Activated CD4-positive, alpha-beta T cell treated with anti-CD3 and anti-CD28 coated beads, Interleukin-10, Interleukin-2, amounts not matched to agents 100 ng/mL and 50 ng/mL, durations not matched to agents 16 hours and 8 hours (primary cell): ENCODE results near the gene TBC1D1.

Source experiments
- DNase-seq: peaks from one replicate; pipeline ENCODE4 v3.0.0-alpha.2; 2020

The TBC1D1 gene

DNA sequence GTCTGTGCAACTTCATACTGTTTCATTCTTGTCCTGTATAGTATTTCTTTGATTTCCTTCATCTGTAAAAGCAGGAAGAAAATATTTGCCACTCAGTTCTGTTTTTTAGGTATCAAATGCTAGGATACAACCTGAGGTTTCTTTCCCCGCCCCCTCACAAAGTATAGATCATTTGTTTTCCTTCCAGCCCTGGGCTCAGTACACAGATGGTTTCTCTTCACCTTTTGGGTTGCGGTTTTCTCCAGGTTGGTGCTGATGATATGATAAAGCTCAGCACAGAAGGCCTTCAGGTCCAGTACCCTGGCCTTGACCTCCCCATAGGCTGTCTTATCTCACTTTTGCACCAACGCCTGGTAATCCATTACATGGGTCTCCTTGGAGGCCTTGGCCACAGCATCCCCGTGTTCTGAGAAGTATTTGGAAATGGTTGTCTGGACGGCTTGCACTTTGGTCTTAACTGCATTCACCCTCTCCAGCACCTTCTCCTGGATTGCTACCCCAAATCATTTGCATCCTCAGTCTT lies 104.5 kb downstream of the TBC1D1 start:
- DNase-seq, result no peak

DNA sequence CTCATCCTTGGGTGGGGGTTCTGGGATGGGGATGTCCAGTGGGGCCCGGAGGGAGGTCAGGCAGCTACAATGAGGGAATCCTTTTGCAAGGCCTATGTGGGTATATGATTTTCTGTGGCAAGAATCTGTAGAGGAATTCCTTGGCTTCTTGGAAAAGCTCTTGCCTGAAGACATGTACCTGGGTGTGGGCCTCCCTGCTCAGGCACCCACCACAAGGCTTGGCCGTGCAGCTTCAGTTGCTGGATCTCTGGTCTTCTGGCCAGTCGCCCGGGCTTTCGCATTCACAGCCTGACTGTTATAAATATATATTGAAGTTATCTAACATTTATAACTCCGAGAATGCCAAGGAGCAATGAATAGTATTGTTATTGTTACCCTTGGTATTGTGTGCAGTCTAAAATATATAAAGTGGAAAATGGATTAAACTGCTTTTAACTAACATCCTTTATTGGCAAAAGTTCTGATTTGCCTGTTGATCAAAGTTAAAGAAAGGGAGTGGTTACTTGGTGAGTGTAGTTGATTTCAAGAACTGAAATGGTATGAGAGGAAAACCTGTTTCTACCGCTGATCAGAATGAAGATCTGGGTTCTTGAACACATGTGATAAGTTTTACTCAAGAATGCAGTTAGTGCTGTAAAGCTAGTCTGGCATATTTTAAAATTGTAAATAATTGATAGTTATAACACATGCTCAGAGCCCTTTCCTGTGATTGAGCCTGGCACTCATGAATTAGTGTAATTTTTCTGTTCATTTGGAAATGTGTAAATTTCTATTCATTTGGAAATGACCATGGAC lies 105.3 kb downstream of the TBC1D1 start:
- DNase-seq, result no peak

DNA sequence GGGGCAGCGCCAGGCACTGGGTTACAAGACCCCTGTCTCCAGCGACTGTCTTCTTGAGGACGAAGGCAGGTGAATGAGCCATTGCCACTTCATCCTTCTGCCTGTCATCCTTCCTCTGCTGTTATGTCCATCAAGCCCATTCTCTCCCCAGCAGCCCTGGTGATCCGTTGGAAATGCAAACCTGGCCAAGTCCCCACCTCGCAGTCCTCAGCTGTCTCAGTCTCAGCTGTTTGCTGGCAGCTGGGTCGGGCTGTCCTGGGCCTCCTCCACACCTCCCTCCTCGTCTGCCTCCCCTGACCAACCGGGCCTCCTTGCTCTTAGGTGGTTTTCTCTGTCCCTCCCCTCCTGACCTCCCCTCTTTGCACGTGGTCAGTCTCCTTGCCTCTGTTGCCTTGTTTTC lies 107.3 kb downstream of the TBC1D1 start:
- DNase-seq, result no peak

DNA sequence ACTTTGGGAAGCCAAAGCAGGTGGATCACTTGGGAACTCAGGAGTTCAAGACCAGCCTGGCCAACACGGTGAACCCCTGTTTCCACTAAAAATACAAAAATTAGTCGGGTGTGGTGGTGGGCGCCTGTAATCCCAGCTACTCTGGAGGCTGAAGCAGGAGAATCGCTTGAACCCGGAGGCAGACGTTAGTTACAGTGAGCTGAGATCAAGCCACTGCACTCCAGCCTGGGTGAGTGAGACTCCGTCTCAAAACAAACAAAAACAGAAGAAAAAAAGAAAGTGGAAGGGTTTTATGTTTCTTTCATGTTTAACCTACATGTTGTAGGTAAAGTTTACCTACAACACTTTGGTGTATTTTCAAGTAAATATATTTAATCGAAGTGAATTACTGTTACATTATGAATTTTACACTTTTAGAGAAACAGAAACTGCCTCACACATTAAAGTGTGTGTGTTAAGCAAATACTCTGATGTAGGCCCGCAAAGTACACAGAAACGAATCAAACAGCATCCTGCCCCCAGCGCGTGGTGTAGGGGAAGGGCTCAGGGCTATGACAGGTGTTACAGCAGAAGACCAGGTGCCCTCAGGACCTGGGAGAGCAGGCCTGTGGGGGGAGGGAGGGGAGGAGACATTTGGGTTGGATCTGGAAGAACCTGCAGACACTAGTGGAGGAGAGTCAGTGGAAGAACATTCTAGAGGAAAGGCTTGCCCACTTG lies 108.3 kb downstream of the TBC1D1 start:
- no peak for DNase-seq

DNA sequence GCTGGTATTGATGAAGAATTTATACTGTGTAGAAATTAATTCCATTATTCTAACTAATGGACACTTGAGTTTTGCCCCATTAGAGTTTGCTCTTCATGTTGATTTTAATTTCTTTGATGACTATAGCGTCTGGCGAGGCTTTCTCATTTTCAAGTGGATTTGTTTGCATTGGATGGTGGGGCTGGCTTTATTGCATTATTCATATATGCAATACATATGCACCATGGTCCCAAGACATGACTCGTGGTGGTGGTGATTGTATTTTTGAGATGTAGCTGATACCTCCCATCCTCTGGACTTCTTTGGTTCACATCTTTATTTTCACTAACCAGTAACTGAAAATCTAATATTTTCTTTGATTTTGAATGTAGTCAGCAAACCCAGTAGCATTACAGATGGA lies 109.1 kb downstream of the TBC1D1 start:
- DNase-seq, result no peak

DNA sequence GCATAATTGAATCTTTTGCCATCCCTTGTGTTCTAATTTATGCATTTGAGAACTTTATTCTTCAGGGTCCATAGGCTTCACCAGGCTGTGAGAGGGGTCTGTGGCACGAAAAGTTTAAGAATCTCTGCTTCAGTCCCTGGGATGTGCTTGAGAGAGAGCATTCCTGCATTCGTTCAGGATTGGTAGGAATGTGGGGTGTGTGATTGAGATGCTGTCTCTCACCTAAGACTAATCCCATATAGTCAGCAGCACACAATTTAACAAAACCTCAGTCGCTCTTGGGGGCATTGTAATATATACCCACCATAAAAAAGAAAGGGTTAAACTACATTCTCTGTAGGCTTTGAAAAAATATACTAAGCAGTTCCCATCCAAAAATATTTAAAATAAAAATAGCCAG lies 111.0 kb downstream of the TBC1D1 start:
- DNase-seq, result no peak

DNA sequence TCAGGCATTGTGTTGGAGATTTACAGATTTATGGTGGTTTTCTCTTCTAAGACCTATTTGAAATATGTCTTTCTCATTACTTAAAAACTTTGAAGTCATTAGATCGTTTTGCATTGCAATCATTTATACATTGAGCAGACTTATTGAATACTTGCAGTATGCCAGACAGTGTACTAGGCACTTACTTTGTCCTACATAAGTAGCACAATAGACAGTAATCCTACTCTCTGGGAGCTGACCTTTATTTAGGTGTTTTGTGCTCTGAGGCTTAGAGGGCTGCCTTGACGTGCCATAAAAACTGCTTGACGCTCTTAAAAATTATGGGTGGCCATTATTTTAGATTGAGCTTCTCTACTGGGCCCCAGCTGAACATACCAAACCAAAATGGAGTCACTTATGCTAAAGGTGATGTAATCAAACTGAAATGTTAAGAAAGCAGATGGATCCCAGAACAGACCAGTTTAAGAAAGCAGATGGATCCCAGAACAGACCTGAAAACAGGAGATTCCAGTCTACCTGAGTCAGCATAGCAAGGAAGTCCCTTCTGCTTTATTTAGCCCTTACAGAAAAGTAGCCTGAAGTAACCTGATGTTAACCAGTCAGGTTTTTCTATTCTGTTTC lies 111.7 kb downstream of the TBC1D1 start:
- DNase-seq, result no peak

DNA sequence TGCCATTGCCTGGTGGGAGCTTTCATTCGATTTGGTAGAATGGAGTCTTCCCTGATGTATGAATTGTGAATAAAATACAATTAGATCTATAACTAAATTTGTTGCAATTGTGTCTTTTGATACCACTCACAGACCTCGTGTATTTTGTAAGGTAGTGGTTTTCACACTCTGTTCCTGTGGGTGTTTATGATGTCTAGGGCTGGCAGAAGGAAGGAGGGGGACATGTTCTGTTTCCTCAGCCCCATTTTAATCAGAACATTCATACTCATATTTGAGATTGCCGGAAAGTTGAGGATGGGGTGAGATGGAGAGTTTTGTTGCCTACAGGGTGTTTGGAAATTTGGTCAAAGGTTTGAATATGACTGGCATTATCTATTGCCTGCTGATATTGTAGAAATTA lies 112.2 kb downstream of the TBC1D1 start:
- DNase-seq, result no peak

DNA sequence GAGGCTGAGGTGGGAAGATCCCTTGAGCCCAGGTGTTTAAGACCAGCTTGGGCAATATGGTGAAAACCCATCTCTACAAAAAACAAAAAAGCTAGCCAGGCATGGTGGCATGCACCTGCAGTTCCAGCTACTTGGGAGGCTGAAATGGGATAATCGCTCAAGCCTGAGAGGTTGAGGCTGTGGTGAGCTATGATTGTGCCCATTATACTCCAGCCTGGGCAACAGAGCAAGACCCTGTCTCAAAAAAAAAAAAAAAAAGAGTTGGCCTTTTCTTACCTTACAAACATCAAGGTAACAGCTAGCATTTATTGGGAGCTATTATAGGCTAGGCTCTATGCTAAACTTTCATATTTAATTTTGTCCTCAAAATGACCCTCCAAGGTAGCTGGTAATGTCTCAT lies 112.7 kb downstream of the TBC1D1 start:
- no peak for DNase-seq

DNA sequence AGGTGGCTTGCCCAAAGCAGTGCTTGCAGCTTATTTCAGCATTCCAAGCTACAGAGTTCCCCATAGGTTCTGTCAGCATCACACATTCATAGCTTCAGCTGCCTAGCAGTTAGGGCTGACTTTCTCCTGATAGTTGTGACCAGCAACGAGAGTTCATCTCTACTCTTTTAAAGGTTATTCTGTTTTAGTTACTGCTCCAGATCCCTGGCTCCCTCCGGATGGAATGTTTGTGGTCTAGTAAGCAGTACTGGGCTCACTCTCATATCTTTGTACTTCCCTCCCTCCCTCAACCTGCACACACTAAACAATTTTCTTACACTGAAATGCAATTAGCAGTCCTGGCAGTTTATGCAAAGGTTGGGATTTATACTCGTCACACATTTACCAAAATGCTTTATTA lies 113.2 kb downstream of the TBC1D1 start:
- DNase-seq, result no peak

DNA sequence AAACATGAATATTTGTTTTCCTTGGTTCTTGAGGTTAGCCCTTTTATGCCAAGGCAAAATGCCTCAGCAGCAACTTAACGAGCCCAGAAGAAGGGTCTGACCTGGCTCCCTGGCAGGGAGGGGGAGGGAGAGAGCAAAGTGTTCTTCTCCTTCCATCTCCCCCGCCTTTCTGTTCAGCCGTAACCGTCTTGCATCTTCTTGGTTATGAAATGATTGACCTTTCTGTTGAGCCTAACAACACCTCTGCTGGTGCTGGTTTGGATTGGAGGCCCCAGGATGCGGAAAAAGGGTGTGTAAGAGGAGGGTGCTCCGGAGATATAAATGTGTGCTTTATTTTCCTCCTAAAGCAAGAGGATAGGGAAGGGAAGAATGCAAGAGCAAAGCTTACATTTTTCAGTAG lies 114.0 kb downstream of the TBC1D1 start:
- DNase-seq, result no peak

DNA sequence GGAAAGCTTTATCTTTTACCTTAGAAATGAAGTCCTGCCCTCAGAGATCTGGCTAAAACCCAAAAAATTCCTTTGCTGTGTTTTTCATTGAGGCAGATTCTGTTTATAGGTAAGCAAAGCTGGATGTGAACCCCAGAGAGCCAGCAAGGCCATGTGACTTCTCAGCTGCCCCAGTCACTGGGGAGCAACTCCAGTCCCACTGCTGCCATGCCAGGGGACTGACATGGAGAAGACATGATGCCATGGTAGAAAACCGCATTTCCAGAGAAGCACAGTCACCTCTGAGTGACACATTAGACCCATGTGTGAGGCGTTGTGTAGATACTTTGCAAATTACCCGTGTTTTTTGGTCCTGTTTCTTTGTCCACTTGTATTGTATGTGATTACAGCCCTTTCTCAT lies 114.8 kb downstream of the TBC1D1 start:
- DNase-seq, result no peak

DNA sequence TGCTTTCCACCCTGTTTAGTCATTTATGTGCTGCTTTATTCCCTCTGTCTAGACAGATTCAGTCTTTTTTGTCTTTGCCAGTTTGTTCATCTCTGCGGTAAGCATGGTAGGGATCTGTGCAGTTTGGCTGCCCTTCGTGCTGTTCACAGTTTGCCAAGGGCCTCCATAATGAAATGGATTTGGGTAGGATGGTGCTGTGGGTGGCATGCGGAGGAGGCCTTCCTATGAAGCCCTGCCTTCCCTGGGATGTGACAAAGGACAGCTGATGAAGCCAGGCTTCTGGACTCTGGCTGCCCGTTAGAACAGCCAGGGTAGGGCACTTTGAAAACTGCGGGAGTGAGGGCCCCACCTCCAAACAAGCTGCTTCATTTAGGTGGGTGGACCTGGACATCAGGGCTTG lies 116.8 kb downstream of the TBC1D1 start:
- no peak for DNase-seq

DNA sequence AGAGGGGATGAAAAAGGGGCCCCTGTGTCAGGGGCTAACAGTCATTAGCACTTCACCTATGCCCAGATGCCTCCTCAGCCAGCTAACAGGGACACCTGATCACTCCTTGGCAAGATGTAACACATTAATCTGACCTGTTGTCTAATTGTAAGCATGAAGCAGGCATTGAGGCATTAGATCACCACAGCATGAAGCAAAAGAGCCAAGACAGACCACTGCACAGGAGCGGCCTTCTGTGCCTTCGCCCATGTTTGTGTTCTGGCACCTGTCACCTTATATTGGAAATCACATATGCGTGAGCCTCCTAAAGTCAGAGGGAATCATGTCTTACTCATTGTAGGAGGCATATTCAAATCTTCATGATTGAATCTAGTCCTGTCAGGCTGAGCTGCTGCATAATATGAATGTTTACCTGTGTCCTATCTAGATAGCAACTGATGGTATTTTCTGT lies 117.7 kb downstream of the TBC1D1 start:
- DNase-seq, result no peak

DNA sequence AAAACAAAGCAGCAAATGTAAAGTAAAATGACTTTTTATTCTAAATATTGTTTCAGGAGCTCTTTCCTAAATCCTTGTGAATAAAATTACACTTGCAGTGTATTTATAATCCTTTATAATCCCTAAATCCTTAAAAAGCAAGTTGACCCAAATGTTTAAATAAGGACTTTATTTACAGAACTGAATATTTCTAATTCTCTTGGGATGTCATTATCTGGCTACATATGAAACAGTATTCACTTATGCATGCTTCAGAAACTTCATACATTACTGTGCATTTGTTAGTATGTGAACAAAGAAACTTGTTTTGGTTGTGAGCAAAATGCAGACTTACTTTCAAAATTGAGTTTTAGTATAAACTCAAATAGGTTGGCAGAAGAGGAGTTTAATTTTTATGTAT lies 118.5 kb downstream of the TBC1D1 start:
- DNase-seq, result no peak

DNA sequence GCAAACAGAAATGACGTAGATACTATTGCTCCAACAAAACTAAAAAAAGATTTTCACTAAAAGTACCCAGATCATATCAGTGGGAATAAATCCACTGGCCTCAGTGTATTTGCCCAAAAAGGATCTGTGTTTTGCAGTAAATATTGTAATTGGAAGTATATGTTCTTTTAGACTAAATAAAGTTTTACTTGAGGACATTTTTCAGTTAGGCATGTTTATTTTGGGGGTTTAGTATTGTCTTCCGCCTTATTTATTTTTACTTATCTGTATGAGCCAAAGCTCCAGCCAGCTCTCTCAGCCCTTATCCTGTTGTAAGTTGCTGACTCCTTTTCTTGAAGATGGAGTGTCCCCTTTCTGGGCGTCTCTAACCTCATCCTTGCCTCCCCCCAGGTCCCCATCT lies 119.1 kb downstream of the TBC1D1 start:
- no peak for DNase-seq

DNA sequence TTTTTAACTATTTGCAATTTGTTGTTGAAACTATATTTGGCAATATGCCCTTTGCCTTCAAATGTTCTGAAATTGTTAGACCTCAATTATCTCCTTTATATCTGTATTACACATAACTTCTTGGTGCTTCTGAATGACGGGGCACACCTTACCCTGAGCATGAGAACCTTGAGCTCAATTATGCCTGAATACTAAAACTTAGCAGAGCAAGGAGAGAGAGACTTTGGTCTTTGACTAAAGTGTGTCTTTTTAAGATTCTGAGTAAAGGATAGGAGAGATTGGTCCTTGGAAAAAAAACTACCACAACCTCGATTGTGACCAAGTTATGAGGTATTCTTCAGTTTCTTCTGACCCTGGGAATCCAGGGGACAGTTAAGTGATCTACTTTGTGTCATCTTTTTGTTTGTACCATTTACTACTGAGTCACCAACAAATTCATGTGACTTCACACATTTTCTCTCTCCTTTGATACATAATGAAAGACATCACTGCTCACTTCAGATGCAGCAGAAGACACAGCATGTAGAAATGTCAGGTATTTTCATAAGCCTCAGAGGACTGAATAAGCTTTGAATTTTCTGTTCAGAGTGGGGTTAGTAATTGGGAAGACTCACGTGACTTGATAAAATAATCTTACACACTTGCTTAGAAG lies 120.8 kb downstream of the TBC1D1 start:
- no peak for DNase-seq

DNA sequence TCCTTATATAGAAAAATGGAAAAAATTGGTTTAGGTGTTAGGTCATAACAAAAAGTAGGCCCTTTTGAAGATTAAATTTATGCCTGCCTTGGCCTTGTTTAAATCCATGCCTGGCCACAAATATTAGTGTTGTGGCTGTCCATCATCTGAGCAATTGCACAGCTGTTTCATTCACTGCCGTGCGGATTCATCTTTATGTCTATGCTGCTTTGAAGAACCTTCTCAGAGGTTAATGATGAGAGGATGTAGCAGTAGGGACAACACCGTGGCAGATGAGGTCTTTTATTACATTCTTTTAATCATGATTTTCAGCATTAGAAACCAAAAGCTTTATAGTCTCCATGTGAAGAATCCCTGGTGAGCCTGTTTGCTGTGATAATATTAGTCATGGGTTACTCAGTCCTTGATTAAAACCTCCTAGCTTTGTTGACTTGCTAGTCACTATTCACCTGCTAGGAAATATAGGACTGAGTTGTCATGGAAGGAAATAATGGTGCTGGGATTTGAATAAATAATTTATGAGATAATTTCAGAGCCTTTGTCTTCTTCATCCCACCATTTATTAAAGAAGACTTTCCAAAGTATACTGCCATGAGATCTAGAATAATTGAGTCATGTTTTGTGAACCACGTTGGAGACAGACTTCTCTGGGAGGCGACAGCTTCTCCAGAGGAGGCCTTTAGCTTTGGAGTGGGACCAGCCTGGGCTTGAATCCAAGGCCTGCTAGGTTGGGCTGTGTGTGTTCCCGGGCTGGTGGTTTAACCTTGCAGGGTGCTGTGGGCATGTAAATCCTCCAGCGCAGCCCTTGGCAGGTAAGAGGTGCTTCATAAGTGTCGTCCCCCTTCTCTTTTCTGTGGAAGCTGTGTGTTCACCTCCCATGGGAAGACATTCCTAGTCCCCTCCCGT lies 122.8 kb downstream of the TBC1D1 start:
- no peak for DNase-seq

DNA sequence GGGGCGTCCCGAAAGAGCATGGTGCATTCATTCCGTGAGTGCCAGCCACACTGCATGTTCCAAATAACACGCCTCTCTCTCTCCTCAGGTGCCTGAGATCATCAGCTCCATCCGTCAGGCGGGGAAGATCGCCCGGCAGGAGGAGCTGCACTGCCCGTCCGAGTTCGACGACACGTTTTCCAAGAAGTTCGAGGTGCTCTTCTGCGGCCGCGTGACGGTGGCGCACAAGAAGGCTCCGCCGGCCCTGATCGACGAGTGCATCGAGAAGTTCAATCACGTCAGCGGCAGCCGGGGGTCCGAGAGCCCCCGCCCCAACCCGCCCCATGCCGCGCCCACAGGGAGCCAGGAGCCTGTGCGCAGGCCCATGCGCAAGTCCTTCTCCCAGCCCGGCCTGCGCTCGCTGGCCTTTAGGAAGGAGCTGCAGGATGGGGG lies 123.6 kb downstream of the TBC1D1 start:
- no peak for DNase-seq

DNA sequence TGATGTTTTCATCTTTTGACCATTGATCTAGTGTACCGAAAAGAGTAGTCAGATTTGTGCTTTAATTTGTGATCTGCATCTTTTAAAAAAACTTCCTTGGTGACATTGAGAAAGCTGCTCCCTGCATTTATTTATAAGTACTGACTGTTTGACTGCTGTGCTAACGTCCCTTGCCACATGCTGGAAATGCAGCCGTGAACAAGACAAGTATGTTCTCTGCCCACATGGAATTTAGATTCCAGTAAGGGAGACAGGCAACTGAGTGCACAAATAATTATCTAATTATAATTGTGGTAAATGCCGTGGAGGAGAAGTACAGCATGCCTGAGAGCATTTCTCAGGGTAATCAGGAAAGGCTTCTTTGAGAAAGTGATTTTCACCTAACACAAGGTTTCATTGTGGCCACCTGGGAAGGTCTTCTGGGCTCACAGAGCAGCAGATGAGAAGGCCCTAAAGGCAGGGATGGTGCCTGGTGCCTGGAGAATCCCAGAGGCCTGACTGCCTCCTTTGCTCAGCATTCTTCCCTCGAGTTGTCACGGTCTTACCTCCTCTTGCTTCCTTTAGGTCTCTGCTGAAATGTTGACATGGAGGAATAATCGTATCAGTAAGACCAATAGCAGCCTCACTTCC lies 125.1 kb downstream of the TBC1D1 start:
- DNase-seq, result no peak

DNA sequence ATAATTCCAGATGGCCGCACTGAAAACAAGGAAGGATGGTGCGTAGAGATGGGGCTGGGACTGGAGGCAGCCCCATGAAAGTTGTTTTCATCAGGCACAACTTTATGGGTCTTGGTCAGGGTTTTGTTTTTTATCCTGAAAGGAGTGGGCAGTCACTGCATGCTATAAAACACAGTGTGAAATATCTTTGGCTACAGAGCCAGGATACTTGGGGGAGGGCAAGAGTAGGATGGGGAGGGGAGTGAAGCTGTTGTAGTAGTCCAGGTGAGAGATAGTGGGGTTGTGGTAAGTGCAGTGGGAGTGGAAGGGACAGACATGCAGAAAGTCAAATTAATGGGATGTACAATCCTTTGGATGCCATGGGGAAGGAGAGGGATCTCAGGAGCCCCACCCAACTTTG lies 125.8 kb downstream of the TBC1D1 start:
- DNase-seq, result no peak

DNA sequence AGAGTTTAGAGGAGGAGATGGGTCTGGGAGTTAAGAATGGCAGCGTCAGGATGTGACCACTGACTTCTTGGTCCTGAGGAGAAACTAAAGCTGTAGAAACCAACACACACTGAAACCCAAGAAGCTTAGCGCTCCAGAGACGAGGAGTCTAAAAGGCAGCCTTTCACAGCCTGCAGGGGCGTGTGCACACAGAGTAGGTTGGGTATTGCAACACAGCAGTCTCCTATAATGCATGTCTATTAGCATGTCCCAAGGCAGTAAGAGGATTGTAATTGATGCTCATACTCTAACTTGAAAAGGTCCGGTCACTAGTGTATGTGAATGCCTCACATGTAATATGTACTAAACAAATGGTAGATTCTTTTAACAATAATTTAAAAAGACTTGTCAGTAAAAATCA lies 126.7 kb downstream of the TBC1D1 start:
- no peak for DNase-seq
